RKO (cell line): ENCODE data around the gene EXOC1L.

ENCODE experiments used
- DNase-seq: peaks from one replicate; pipeline ENCODE4 v3.0.0-alpha.2; 2016; ENCODE audit warnings: low spot score

Gene EXOC1L

GRCh38 chr4:55884093-55884850 lies 64.7 kb downstream of the EXOC1L start:
- DNase-seq = no peak

DNA sequence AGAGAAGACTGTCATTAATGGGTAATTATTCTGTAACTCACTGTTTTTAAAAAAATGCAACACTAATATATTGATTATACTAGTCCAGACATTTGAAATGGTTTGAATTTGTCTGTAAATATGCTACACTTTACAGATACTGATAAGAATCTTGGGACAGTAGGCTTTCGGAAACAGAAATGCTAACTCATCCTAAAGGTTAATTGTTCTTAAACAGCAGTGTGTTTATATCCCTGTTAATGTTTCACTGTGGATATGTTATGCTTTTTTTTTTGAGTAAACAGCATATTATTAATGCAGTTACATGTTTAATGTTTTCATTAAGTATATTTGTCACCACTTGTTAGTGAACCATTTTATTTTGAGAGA lies 65.2 kb downstream of the EXOC1L start:
- no peak for DNase-seq
